ENCODE measurements around the gene SPTSSA.
"Not testable (repeated sequence)": the region's sequence is repeated elsewhere in the genome, so short reads cannot be mapped to it uniquely, and the experiment has no call there.

The SPTSSA gene

GRCh38 chr14:34462132-34462893, at the start of gene SPTSSA:
Gene SPTSSA, minus strand, starts transcription at chr14:34462240. Its CDS starts 33 bp downstream, at chr14:34462207.
- DNase-seq, result peak; percentile 53

GRCh38 chr14:34507884-34508283, 45.8 kb upstream of the SPTSSA start:
- no peak for DNase-seq

- no peak for DNase-seq
Observed at GRCh38 chr14:34507459-34507858, 45.4 kb upstream of the SPTSSA start.

GRCh38 chr14:34505124-34505491, 43.1 kb upstream of the SPTSSA start:
- not testable (repeated sequence) for DNase-seq

- DNase-seq, result not testable (repeated sequence)
Observed at GRCh38 chr14:34504027-34504426, 42.0 kb upstream of the SPTSSA start.

- no peak for DNase-seq
Observed at GRCh38 chr14:34502545-34503225, 40.6 kb upstream of the SPTSSA start.

- DNase-seq, result no peak
Observed at GRCh38 chr14:34502001-34502400, 40.0 kb upstream of the SPTSSA start.

GRCh38 chr14:34501004-34501580, 39.1 kb upstream of the SPTSSA start:
- DNase-seq, result no peak

GRCh38 chr14:34498684-34499412, 36.8 kb upstream of the SPTSSA start:
- no peak for DNase-seq

- no peak for DNase-seq
Observed at GRCh38 chr14:34496679-34497513, 34.9 kb upstream of the SPTSSA start.

- no peak for DNase-seq
Observed at GRCh38 chr14:34496007-34496678, 34.1 kb upstream of the SPTSSA start.

GRCh38 chr14:34489324-34489723, 27.3 kb upstream of the SPTSSA start:
- DNase-seq, result no peak

GRCh38 chr14:34488528-34488927, 26.5 kb upstream of the SPTSSA start:
- DNase-seq, result no peak

GRCh38 chr14:34484726-34485125, 22.7 kb upstream of the SPTSSA start:
- DNase-seq, result no peak

GRCh38 chr14:34482463-34482862, 20.4 kb upstream of the SPTSSA start:
- no peak for DNase-seq

- no peak for DNase-seq
Observed at GRCh38 chr14:34479694-34480093, 17.7 kb upstream of the SPTSSA start.

- no peak for DNase-seq
Observed at GRCh38 chr14:34478261-34478660, 16.2 kb upstream of the SPTSSA start.

GRCh38 chr14:34476036-34476435, 14.0 kb upstream of the SPTSSA start:
- not testable (repeated sequence) for DNase-seq

GRCh38 chr14:34475163-34475562, 13.1 kb upstream of the SPTSSA start:
- DNase-seq, result no peak

GRCh38 chr14:34474187-34474679, 12.2 kb upstream of the SPTSSA start:
- no peak for DNase-seq

GRCh38 chr14:34472706-34473279, 10.8 kb upstream of the SPTSSA start:
- DNase-seq, result no peak

Data from DMS 273 treated with DMSO at 0.1 percent for 48 hours (cell line).